Parathyroid adenoma (tissue), 2 donors: ENCODE measurements around the gene CKM.
A peak's percentile ranks its signal among the peaks of the same experiment; 100 is the strongest.

ENCODE experiments used
- H2AFZ ChIP-seq: fragments of 300-600 bp; sonication (generic); one replicate; pipeline ENCODE4 v1.7.0; 2017; ENCODE audit warnings: antibody characterized with exemption, mild to moderate bottlenecking
- H3K27ac ChIP-seq: fragments of 300-600 bp; sonication (generic); one replicate; pipeline ENCODE4 v1.7.0; 2017
- H3K27me3 ChIP-seq: fragments of 300-600 bp; sonication (generic); one replicate; pipeline ENCODE4 v1.7.0; 2017; ENCODE audit warnings: low read length; ENCODE audit not compliant: control insufficient read depth, insufficient read depth
- H3K36me3 ChIP-seq: fragments of 300-600 bp; sonication (generic); one replicate; pipeline ENCODE4 v1.7.0; 2017; ENCODE audit warnings: low read length; ENCODE audit not compliant: control insufficient read depth, insufficient read depth
- H3K4me1 ChIP-seq: fragments of 300-600 bp; sonication (generic); one replicate; pipeline ENCODE4 v1.7.0; 2017; ENCODE audit warnings: control low read depth
- H3K4me2 ChIP-seq: fragments of 300-600 bp; sonication (generic); one replicate; pipeline ENCODE4 v1.7.0; 2017; ENCODE audit warnings: low read length
- H3K4me3 ChIP-seq: fragments of 300-600 bp; sonication (generic); one replicate; pipeline ENCODE4 v1.7.0; 2017; ENCODE audit warnings: low read depth, low read length
- H3K79me2 ChIP-seq: fragments of 300-600 bp; sonication (generic); one replicate; pipeline ENCODE4 v1.7.0; 2017; ENCODE audit warnings: control low read depth
- H3K9ac ChIP-seq: fragments of 300-600 bp; sonication (generic); one replicate; pipeline ENCODE4 v1.7.0; 2017; ENCODE audit warnings: mild to moderate bottlenecking
- H3K9me3 ChIP-seq: fragments of 300-600 bp; sonication (generic); one replicate; pipeline ENCODE4 v1.7.0; 2017; ENCODE audit warnings: low read length; ENCODE audit not compliant: control insufficient read depth
- CTCF ChIP-seq: fragments of 300-600 bp; sonication (generic); IDR thresholded peaks from one replicate; pipeline ENCODE4 v1.7.0; 2017; ENCODE audit warnings: antibody characterized with exemption, mild to moderate bottlenecking
- donor health status: primary hyperparathyroidism.

The CKM gene

DNA sequence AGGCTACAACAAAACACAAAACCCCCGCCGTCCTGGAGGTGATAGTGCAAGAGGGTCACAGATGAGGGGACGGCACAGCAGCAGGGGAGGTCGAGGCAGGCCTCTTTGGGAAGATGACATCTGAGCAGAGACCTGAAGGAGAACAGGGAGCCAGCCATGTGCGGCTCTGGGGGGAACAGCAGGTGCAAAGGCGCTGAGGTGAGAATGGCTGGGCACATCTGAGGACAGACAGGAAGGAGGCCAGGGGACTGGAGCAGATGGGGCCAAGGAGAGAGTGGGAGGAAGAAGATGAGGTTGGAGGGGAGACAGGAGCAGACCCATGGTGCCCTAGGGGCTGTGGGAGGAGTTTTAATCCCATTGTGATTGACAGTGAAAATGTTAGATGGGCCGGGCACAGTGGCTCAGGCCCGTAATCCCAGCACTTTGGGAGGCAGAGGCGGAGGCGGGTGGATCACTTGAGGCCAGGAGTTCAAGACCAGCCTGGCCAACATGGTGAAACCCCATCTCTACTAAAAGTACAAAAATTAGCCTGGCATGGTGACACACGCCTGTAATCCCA, 1.8 kb upstream of the CKM start:
- H3K9ac ChIP-seq, result no peak overlapping the region
- no peaks in the 10 kb centered on the region for H3K79me2 ChIP-seq
- no peaks in the 10 kb centered on the region for H3K27me3 ChIP-seq
- no peak overlapping the region for H2AFZ ChIP-seq
- H3K4me1 ChIP-seq, result no peaks in the 10 kb centered on the region
- no peak for TF ChIP-seq CTCF
- no peak overlapping the region for H3K27ac ChIP-seq
- H3K4me3 ChIP-seq, result no peak overlapping the region
- no peak overlapping the region for H3K4me2 ChIP-seq
- no peaks in the 10 kb centered on the region for H3K36me3 ChIP-seq
- H3K9me3 ChIP-seq, result no peaks in the 10 kb centered on the region

DNA sequence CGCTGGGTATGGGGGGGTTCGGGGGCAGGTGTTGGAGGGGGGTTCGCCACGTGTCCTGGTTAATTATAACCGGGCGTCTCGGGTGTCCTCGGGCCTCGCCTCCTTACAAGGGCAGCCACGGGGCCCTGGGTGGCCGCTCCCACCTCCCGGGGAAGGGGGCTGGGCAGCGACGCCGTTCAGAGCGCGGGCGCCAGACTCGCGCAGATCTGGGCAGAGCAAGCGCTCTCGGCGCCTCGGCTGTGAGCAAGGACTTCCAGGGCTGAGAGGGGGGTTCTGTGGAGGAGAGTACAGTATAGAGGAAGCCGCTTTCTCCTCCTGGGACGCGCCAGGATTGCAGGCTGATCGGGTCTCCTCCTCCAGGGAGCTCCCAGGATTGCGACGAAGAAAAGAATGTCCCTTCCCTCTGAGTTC, 1.0 kb upstream of the CKM start:
- H3K27me3 ChIP-seq, result no peaks in the 10 kb centered on the region
- no peak overlapping the region for H3K9ac ChIP-seq
- no peak overlapping the region for H3K4me3 ChIP-seq
- peak overlapping the region; percentile 56 for H2AFZ ChIP-seq
- no peaks in the 10 kb centered on the region for H3K36me3 ChIP-seq
- H3K9me3 ChIP-seq, result no peaks in the 10 kb centered on the region
- no peak overlapping the region for H3K27ac ChIP-seq
- H3K4me1 ChIP-seq, result no peaks in the 10 kb centered on the region
- no peaks in the 10 kb centered on the region for H3K79me2 ChIP-seq
- H3K4me2 ChIP-seq, result no peak overlapping the region
- TF ChIP-seq CTCF, result no peak

- Histone ChIP-seq H3K27me3 (no peaks in the 10 kb centered on the region), H2AFZ (no peak overlapping the region), H3K4me3 (no peak overlapping the region), H3K9ac (no peak overlapping the region), H3K36me3 (no peaks in the 10 kb centered on the region), H3K27ac (no peak overlapping the region), H3K9me3 (no peaks in the 10 kb centered on the region), H3K4me1 (no peaks in the 10 kb centered on the region), H3K4me2 (no peak overlapping the region), H3K79me2 (no peaks in the 10 kb centered on the region)
- TF ChIP-seq CTCF, result no peak
These were observed 364 bp downstream of the CKM start for GRCh38 chr19:45322311-45322710.

GRCh38 chr19:45321848-45322247, 827 bp downstream of the CKM start:
- no peak overlapping the region for H3K9ac ChIP-seq
- no peaks in the 10 kb centered on the region for H3K27me3 ChIP-seq
- H3K4me2 ChIP-seq, result no peak overlapping the region
- no peak overlapping the region for H3K27ac ChIP-seq
- H2AFZ ChIP-seq, result no peak overlapping the region
- H3K4me3 ChIP-seq, result no peak overlapping the region
- no peaks in the 10 kb centered on the region for H3K4me1 ChIP-seq
- H3K36me3 ChIP-seq, result no peaks in the 10 kb centered on the region
- TF ChIP-seq CTCF, result no peak
- no peaks in the 10 kb centered on the region for H3K9me3 ChIP-seq
- H3K79me2 ChIP-seq, result no peaks in the 10 kb centered on the region

DNA sequence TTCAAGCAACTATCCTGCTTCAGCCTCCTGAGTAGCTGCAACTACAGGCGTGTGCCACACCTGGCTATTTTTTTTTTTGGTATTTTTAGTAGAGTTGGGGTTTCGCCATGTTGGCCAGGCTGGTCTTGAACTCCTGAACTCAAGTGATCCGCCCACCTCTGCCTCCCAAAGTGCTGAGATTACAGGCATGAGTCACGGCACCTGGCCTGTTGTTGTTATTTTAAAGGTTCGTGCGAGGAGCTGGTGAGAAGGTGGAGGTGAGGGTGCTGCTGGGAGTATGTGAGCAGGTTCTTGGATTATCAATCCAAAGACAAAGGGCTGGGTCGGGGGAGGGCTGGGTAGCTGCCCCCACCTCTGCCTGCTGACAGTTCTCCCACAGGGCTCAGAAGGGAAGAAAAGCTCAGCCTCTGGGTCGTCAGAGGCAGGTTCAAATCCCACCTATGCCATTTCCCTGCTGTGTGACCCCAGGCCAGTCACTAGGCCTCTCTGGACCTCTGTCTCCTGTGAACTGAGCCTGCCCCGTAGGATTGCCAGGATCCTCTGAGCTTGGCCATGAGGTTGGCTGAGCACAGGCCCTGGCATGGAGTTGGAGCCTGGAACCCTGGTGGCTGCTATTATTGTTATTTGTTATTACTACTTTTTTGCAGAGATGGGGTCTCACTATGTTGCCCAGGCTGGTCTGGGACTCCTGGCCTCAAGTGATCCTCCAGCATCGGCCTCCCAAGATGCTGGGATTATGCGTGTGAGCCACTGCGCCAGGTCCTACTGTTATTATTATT, 1.5 kb downstream of the CKM start:
- Histone ChIP-seq H3K9me3 (no peaks in the 10 kb centered on the region), H3K79me2 (no peaks in the 10 kb centered on the region), H2AFZ (no peak overlapping the region), H3K27me3 (no peaks in the 10 kb centered on the region), H3K36me3 (no peaks in the 10 kb centered on the region), H3K4me2 (no peak overlapping the region), H3K4me1 (no peaks in the 10 kb centered on the region), H3K27ac (no peak overlapping the region), H3K4me3 (no peak overlapping the region), H3K9ac (no peak overlapping the region)
- no peak for TF ChIP-seq CTCF
